ENCODE data around the gene KDM5A. TPM values are rescaled to one million over a fixed set of nuclear protein-coding genes. Genes with fewer than 3 reads are reported as not detected.
"Not testable (repeated sequence)": the region's sequence is repeated elsewhere in the genome, so short reads cannot be mapped to it uniquely, and the experiment has no call there.

Gene KDM5A
- total RNA-seq, 2 donors from 2014 or later, result 24.4 to 67.6 TPM

DNA sequence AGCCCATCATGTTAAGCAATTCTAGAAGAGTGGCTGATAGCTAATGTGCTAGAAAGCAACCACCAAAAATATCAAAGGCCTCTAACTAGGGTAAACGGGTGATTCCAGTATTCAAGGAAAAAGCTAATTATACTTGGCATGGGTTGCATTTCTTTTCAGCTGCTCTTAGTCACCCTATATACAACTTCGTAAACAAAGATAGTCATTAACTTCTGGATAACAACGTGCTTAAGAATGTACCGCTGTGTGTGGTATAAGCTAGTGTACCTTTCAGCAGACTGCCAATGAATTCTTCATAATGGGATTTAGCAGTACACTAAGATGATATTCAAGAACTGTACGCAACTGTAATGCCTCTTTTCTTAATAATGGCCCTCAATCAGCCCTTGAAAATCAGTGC is 84.3 kb downstream of the KDM5A start:
- intact Hi-C loops (cut with DNase I), result no loop called here
- DNase-seq (no peak), ATAC-seq (no peak)
- WGBS, 2 donors, result 65 to 70% methylated on average over 5 of the region's 5 CpGs
- H3K27me3 ChIP-seq, result no peaks in the 10 kb centered on the region
- H3K9me3 ChIP-seq, result no peaks in the 10 kb centered on the region
- H3K27ac ChIP-seq, result no peak overlapping the region
- no peak overlapping the region for H3K4me3 ChIP-seq
- no peak for TF ChIP-seq POLR2A (IDR thresholded peaks at IDR 0.05)
- TF ChIP-seq, protein P1, sequence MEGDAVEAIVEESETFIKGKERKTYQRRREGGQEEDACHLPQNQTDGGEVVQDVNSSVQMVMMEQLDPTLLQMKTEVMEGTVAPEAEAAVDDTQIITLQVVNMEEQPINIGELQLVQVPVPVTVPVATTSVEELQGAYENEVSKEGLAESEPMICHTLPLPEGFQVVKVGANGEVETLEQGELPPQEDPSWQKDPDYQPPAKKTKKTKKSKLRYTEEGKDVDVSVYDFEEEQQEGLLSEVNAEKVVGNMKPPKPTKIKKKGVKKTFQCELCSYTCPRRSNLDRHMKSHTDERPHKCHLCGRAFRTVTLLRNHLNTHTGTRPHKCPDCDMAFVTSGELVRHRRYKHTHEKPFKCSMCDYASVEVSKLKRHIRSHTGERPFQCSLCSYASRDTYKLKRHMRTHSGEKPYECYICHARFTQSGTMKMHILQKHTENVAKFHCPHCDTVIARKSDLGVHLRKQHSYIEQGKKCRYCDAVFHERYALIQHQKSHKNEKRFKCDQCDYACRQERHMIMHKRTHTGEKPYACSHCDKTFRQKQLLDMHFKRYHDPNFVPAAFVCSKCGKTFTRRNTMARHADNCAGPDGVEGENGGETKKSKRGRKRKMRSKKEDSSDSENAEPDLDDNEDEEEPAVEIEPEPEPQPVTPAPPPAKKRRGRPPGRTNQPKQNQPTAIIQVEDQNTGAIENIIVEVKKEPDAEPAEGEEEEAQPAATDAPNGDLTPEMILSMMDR (IDR thresholded peaks at IDR 0.05), result no peak
- peaks cover 5% of the 10 kb centered on the region for H3K4me1 ChIP-seq
- H3K36me3 ChIP-seq (replicated peaks in 1 of 2; ENCODE audit: insufficient read depth in 1 of 2, low read depth in 2 of 2), result peaks cover under 1 to 10% of the 10 kb centered on the region in 2 donors

DNA sequence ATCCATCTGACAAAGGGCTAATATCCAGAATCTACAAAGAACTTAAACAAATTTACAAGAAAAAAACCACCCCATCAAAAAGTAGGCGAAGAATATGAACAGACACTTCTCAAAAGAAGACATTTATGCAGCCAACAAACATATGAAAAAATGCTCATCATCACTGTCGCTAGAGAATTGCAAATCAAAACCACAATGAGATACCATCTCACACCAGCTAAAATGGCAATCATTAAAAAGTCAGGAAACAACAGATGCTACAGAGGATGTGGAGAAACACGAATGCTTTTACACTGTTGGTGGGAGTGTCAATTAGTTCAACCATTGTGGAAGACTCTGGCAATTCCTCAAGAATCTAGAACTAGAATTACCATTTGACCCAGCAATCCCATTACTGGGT is 86.4 kb downstream of the KDM5A start:
- H3K4me1 ChIP-seq; H3K9me3 ChIP-seq; DNase-seq; ATAC-seq; intact Hi-C loops (cut with DNase I); H3K27ac ChIP-seq; H3K4me3 ChIP-seq; H3K27me3 ChIP-seq: not testable (repeated sequence)
- H3K36me3 ChIP-seq (replicated peaks in 1 of 2; ENCODE audit: insufficient read depth in 1 of 2, low read depth in 2 of 2), result peaks cover 0 to 10% of the 10 kb centered on the region in 2 donors
- 80 to 94% methylated on average over 3 of the region's 3 CpGs for WGBS, 2 donors

DNA sequence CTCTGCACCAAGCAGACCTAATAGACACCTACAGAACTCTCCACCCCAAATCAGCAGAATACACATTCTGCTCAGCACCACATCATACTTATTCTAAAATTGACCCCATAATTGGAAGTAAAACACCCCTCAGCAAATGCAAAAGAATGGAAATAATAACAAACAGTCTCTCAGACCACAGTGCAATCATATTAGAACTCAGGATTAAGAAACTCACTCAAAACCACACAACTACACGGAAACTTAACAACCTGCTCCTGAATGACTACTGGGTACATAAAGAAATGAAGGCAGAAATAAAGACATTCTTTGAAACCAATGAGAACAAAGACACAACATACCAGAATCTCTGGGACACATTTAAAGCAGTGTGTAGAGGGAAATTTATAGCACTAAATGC is 89.0 kb downstream of the KDM5A start:
- ATAC-seq; H3K36me3 ChIP-seq (replicated peaks in 1 of 2; ENCODE audit: insufficient read depth in 1 of 2, low read depth in 2 of 2): not testable (repeated sequence)

DNA sequence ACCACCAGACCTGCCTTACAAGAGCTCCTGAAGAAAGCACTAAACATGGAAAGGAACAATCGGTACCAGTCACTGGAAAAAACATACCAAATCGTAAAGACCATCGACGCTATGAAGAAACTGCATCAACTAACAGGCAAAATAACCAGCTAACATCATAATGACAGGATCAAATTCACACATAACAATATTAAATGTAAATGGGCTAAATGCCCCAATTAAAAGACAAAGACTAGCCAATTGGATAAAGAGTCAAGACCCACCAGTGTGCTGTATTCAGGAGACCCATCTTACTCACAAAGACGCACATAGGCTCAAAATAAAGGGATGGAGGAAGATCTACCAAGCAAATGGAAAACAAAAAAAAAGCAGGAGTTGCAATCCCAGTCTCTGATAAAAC is 89.6 kb downstream of the KDM5A start:
- H3K4me3 ChIP-seq; H3K4me1 ChIP-seq; ATAC-seq; DNase-seq; H3K27me3 ChIP-seq; H3K27ac ChIP-seq; intact Hi-C loops (cut with DNase I); H3K9me3 ChIP-seq: not testable (repeated sequence)
- 89 to 98% methylated on average over 5 of the region's 5 CpGs for WGBS, 2 donors
- H3K36me3 ChIP-seq (replicated peaks in 1 of 2; ENCODE audit: insufficient read depth in 1 of 2, low read depth in 2 of 2), result peaks cover 0 to 12% of the 10 kb centered on the region in 2 donors

More for the DNA sequence above, 89.0 kb downstream of the KDM5A start:
- 86 to 93% methylated on average over 1 of the region's 1 CpG for WGBS, 2 donors
- H3K27me3 ChIP-seq; intact Hi-C loops (cut with DNase I); H3K9me3 ChIP-seq; H3K4me1 ChIP-seq; H3K27ac ChIP-seq; H3K4me3 ChIP-seq; DNase-seq: not testable (repeated sequence)

DNA sequence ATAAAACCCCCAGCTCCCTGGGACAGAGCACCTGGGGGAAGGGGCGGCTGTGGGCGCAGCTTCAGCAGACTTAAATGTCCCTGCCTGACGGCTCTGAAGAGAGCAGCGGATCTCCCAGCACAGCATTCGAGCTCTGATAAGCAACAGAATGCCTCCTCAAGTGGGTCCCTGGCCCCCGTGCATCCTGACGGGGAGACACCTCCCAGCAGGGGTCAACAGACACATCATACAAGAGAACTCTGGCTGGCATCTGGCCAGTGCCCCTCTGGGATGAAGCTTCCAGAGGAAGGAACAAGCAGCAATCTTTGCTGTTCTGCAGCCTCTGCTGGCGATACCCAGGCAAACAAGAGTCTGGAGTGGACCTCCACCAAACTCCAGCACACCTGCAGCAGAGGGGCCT is 91.1 kb downstream of the KDM5A start:
- peak in 1 of 4 donors; percentile 14 for DNase-seq
- H3K36me3 ChIP-seq (replicated peaks in 1 of 2; ENCODE audit: insufficient read depth in 1 of 2, low read depth in 2 of 2), result peaks cover 0 to 17% of the 10 kb centered on the region in 2 donors

DNA sequence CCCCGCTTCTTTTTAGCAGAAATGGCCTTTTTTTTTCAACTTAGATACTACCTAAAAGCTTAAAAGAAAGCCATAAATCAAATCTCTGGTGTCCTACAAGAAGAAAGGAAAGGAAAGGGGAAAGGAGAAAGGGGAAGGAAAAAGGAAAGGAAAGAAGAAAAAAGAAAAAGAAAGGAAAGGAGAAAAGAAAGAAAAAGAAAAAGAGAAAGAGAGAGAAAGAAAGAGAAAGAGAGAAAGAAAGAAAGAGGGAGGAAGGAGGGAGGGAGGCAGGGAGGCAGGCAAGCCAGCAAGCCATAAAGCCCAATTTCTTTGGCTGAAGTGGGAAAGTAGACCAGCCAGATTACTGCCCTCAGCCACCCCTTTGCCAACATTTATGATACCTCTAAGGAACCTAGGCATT is 94.0 kb downstream of the KDM5A start:
- Histone ChIP-seq H3K36me3 (replicated peaks in 1 of 2; ENCODE audit: insufficient read depth in 1 of 2, low read depth in 2 of 2) (peaks cover 0 to 23% of the 10 kb centered on the region in 2 donors), H3K4me1 (no peaks in the 10 kb centered on the region), H3K27ac (no peak overlapping the region), H3K9me3 (no peaks in the 10 kb centered on the region), H3K4me3 (no peak overlapping the region), H3K27me3 (no peaks in the 10 kb centered on the region)
- TF ChIP-seq POLR2A (IDR thresholded peaks at IDR 0.05), result no peak
- intact Hi-C loops (cut with DNase I), result no loop called here
- WGBS, 2 donors, result 93 to 100% methylated on average over 1 of the region's 1 CpG
- DNase-seq (no peak), ATAC-seq (no peak)

More for the DNA sequence above, 91.1 kb downstream of the KDM5A start:
- intact Hi-C loops (cut with DNase I); H3K4me1 ChIP-seq; ATAC-seq; H3K9me3 ChIP-seq; H3K4me3 ChIP-seq; H3K27ac ChIP-seq; H3K27me3 ChIP-seq: not testable (repeated sequence)
- WGBS, 2 donors, result 88 to 98% methylated on average over 6 to 8 of the region's 8 CpGs

DNA sequence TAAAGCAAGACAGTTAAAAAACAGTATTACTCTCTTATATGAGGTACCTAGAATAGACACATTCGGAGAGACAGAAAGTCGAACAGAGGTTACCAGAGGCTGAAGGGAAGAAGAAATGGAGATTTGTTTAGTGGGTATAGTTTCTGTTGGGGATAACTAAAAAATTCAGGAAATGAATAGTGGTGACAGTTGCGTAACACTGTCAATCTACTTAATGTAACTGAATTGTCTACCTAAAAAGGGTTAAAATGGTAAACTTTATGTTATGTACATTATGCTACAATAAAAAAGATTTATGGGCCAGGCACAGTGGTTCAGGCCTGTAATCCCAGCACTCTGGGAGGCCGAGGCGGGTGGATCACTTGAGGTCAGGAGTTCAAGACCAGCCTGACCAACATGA is 95.9 kb downstream of the KDM5A start:
- H3K36me3 ChIP-seq (replicated peaks in 1 of 2; ENCODE audit: insufficient read depth in 1 of 2, low read depth in 2 of 2), result peaks cover 0 to 23% of the 10 kb centered on the region in 2 donors
- H3K27ac ChIP-seq, result no peak overlapping the region
- peaks cover 5% of the 10 kb centered on the region for H3K4me1 ChIP-seq
- TF ChIP-seq POLR2A (IDR thresholded peaks at IDR 0.05), result no peak
- TF ChIP-seq, protein P1 (IDR thresholded peaks at IDR 0.05), result no peak
- no peaks in the 10 kb centered on the region for H3K9me3 ChIP-seq
- DNase-seq, result no peak
- intact Hi-C loops (cut with DNase I), result no loop called here
- ATAC-seq, result no peak
- WGBS, 2 donors, result 89 to 92% methylated on average over 5 of the region's 5 CpGs
- no peaks in the 10 kb centered on the region for H3K27me3 ChIP-seq
- no peak overlapping the region for H3K4me3 ChIP-seq
